ENCODE results near the gene PIGB.

GRCh38 chr15:55279746-55280351 lies 39.2 kb upstream of the PIGB start:
- no peak for TF ChIP-seq GATA2 (IDR thresholded peaks at IDR 0.05; ENCODE audit: low read depth, low read length)
- no peak for TF ChIP-seq GATA3 (IDR thresholded peaks at IDR 0.05; ENCODE audit: low read depth, low read length)
